Esophagus squamous epithelium (tissue), 5 donors: ENCODE measurements around the gene TSPO. TPM values are rescaled to one million over a fixed set of nuclear protein-coding genes. Genes with fewer than 3 reads are reported as not detected.

Source experiments
- DNase-seq: peaks from one replicate; lab custom pipeline; 2025; lab: John Stamatoyannopoulos, UW
- H3K27ac ChIP-seq, 4 donors: fragments of 200-600 bp; sonication (generic); one replicate each; pipeline ENCODE4 v1.5.1; 2016 to 2019; ENCODE audit warnings: mild to moderate bottlenecking in 1 of 4
- H3K27me3 ChIP-seq, 4 donors: fragments of 200-600 bp; sonication (generic); 1 replicate in 3 of 4; 2 replicates in 1 of 4; pipeline versions ENCODE4 v1.5.1 to v1.6.0; 2017 to 2021; ENCODE audit warnings: antibody characterized with exemption in 1 of 4
- H3K36me3 ChIP-seq, 3 donors: fragments of 200-600 bp; sonication (generic); one replicate each; pipeline ENCODE4 v1.5.1; 2016 to 2019
- H3K4me1 ChIP-seq, 3 donors: fragments of 200-600 bp; sonication (generic); one replicate each; pipeline ENCODE4 v1.5.1; 2017 to 2019
- H3K4me3 ChIP-seq, 4 donors: fragments of 200-600 bp; sonication (generic); 1 replicate in 3 of 4; 2 replicates in 1 of 4; pipeline ENCODE4 v1.5.1; 2016 to 2019; ENCODE audit warnings: mild to moderate bottlenecking in 2 of 4, moderate library complexity in 1 of 4
- H3K9me3 ChIP-seq, 3 donors: fragments of 200-600 bp; sonication (generic); one replicate each; pipeline ENCODE4 v1.5.1; 2016 to 2019
- CTCF ChIP-seq, 6 experiments: fragments of 450-650 bp in 4 of 6; fragments of 200-600 bp in 2 of 6; sonication (generic) in 2 of 6; IDR thresholded peaks; one replicate each; pipeline ENCODE4 v1.5.1; 2016 to 2019; ENCODE audit warnings: antibody characterized with exemption in 6 of 6, mild to moderate bottlenecking in 4 of 6, moderate library complexity in 4 of 6
- POLR2A ChIP-seq, 4 donors: fragments of 450-650 bp; IDR thresholded peaks; one replicate each; pipeline ENCODE4 v1.6.1; 2017; ENCODE audit warnings: antibody characterized with exemption in 4 of 4, mild to moderate bottlenecking in 4 of 4, moderate library complexity in 3 of 4
- WGBS, 2 donors: methylation state at CpG; one replicate each; pipeline ENCODE4 v1.1.5; 2018; 5-methylcytosine and 5-hydroxymethylcytosine counted together
- intact Hi-C: fragments of 100-400 bp; cut with DNase I; formaldehyde crosslinking; loops from one replicate; pipeline ENCODE4 v1.15.0; 2022
- total RNA-seq, 4 donors: library from RNA; depleted of rRNA; stranded (reverse); fragments of >200 nt; gene quantifications; one replicate each; pipeline ENCODE4 v1.1.0, GENCODE V29; 2016
- donor health status: DM: yes; HTN: yes; CAD: no.

The TSPO gene
- total RNA-seq, 4 donors from 2014 or later, result 737 to 1,827 (median 875) TPM

- intact Hi-C loops, result no loop called here
- peaks cover 28 to 90% (median 32%) of the 10 kb centered on the region in 3 donors for H3K36me3 ChIP-seq
- H3K9me3 ChIP-seq, result no peaks in the 10 kb centered on the region
- TF ChIP-seq CTCF (IDR thresholded peaks at IDR 0.05), result no peak
- TF ChIP-seq POLR2A (IDR thresholded peaks at IDR 0.05), result no peak
- H3K27me3 ChIP-seq, result no peaks in the 10 kb centered on the region
- 93 to 100% methylated on average over 1 to 6 of the region's 25 CpGs for WGBS, 2 donors
- H3K4me1 ChIP-seq, result peaks cover 21 to 41% (median 29%) of the 10 kb centered on the region in 3 donors
- no peak for DNase-seq
- H3K27ac ChIP-seq, result no peak overlapping the region
- H3K4me3 ChIP-seq, result no peak overlapping the region
Observed at GRCh38 chr22:43179146-43179910, 28.0 kb downstream of the TSPO start.

- Histone ChIP-seq H3K4me1 (peaks cover 21 to 41% (median 29%) of the 10 kb centered on the region in 3 donors), H3K27me3 (no peaks in the 10 kb centered on the region), H3K9me3 (no peaks in the 10 kb centered on the region), H3K27ac (no peak overlapping the region), H3K36me3 (peaks cover 24 to 85% (median 32%) of the 10 kb centered on the region in 3 donors), H3K4me3 (no peak overlapping the region)
- no peak for DNase-seq
- TF ChIP-seq POLR2A (IDR thresholded peaks at IDR 0.05), result no peak
- WGBS, 2 donors, result 96 to 100% methylated on average over 5 to 7 of the region's 15 CpGs
- intact Hi-C loops, result no loop called here
Observed at GRCh38 chr22:43179911-43180195, 28.5 kb downstream of the TSPO start.

- WGBS, 2 donors, result 91% methylated on average over 7 of the region's 15 CpGs; no CpG with 5 or more reads in 1 of the 2 donors
- Histone ChIP-seq H3K36me3 (peaks cover 16 to 76% (median 32%) of the 10 kb centered on the region in 3 donors), H3K27ac (no peak overlapping the region), H3K27me3 (no peaks in the 10 kb centered on the region), H3K9me3 (no peaks in the 10 kb centered on the region), H3K4me3 (no peak overlapping the region), H3K4me1 (peaks cover 27 to 41% (median 32%) of the 10 kb centered on the region in 3 donors)
- TF ChIP-seq POLR2A (IDR thresholded peaks at IDR 0.05) (no peak), CTCF (IDR thresholded peaks at IDR 0.05) (no peak)
- intact Hi-C loops, result no loop called here
- no peak for DNase-seq
Observed at GRCh38 chr22:43180670-43181069, 29.3 kb downstream of the TSPO start.

GRCh38 chr22:43181321-43182076 lies 30.1 kb downstream of the TSPO start:
- H3K27ac ChIP-seq, result no peak overlapping the region
- peaks cover 27 to 41% (median 34%) of the 10 kb centered on the region in 3 donors for H3K4me1 ChIP-seq
- no peak for DNase-seq
- WGBS, 2 donors, result 80 to 81% methylated on average over 4 to 8 of the region's 13 CpGs
- H3K4me3 ChIP-seq, result no peak overlapping the region
- no peak for TF ChIP-seq POLR2A (IDR thresholded peaks at IDR 0.05)
- TF ChIP-seq CTCF (IDR thresholded peaks at IDR 0.05), result no peak
- no peaks in the 10 kb centered on the region for H3K9me3 ChIP-seq
- no peaks in the 10 kb centered on the region for H3K27me3 ChIP-seq
- intact Hi-C loops, result no loop called here
- H3K36me3 ChIP-seq, result peaks cover 16 to 68% (median 32%) of the 10 kb centered on the region in 3 donors

GRCh38 chr22:43182118-43182517 lies 30.8 kb downstream of the TSPO start:
- TF ChIP-seq CTCF (IDR thresholded peaks at IDR 0.05) (no peak), POLR2A (IDR thresholded peaks at IDR 0.05) (no peak)
- H3K9me3 ChIP-seq, result no peaks in the 10 kb centered on the region
- H3K36me3 ChIP-seq, result peaks cover 16 to 62% (median 32%) of the 10 kb centered on the region in 3 donors
- 85 to 91% methylated on average over 4 of the region's 10 CpGs for WGBS, 2 donors
- no peak overlapping the region for H3K4me3 ChIP-seq
- intact Hi-C loops, result no loop called here
- H3K27ac ChIP-seq, result peak overlapping the region in 1 of 4 donors; percentile 89
- DNase-seq, result no peak
- H3K27me3 ChIP-seq, result no peaks in the 10 kb centered on the region
- H3K4me1 ChIP-seq, result peaks cover 27 to 43% (median 34%) of the 10 kb centered on the region in 3 donors
